Measurements from ENCODE around the gene SDHD.

- TF ChIP-seq CEBPB (IDR thresholded peaks at IDR 0.05; ENCODE audit: low read depth, low read length) (no peak), RBBP5 (IDR thresholded peaks at IDR 0.05; ENCODE audit: borderline replicate concordance, low read depth, low read length) (no peak), CTCF (IDR thresholded peaks at IDR 0.05; ENCODE audit: control extremely low read depth in 1 of 3, insufficient read depth in 1 of 3, low read depth in 1 of 3, low read length in 3 of 3) (no peak), TCF12 (IDR thresholded peaks at IDR 0.05; ENCODE audit: low read depth, low read length) (no peak), YY1 (IDR thresholded peaks at IDR 0.05; ENCODE audit: low read depth, low read length) (no peak), POLR2AphosphoS5 (IDR thresholded peaks at IDR 0.05; ENCODE audit: low read depth, low read length) (no peak; the same call in 1 of the 2 replicates), SP2 (IDR thresholded peaks at IDR 0.05; ENCODE audit: low read length) (no peak), USF2 (IDR thresholded peaks at IDR 0.05; ENCODE audit: low read length) (no peak), JUND (IDR thresholded peaks at IDR 0.05; ENCODE audit: low read length) (no peak), ZNF274 (IDR thresholded peaks at IDR 0.05; ENCODE audit: borderline replicate concordance, extremely low read depth, low read length) (no peak), RAD21 (IDR thresholded peaks at IDR 0.05 in 1 of 2, conservative IDR thresholded peaks at IDR 0.05 in 1 of 2; ENCODE audit: low read depth in 2 of 2, low read length in 2 of 2) (no peak), CREB1 (IDR thresholded peaks at IDR 0.05) (no peak), CBX5 (IDR thresholded peaks at IDR 0.05; ENCODE audit: low read depth, low read length) (no peak)
Measured at GRCh38 chr11:112085822-112086421, 751 bp upstream of the SDHD start.

Data from H1 (cell line).